ENCODE measurements around the gene COL5A1.
A peak's percentile ranks its signal among the peaks of the same experiment; 100 is the strongest.
"Not testable (repeated sequence)": the region's sequence is repeated elsewhere in the genome, so short reads cannot be mapped to it uniquely, and the experiment has no call there.

COL5A1 gene

DNA sequence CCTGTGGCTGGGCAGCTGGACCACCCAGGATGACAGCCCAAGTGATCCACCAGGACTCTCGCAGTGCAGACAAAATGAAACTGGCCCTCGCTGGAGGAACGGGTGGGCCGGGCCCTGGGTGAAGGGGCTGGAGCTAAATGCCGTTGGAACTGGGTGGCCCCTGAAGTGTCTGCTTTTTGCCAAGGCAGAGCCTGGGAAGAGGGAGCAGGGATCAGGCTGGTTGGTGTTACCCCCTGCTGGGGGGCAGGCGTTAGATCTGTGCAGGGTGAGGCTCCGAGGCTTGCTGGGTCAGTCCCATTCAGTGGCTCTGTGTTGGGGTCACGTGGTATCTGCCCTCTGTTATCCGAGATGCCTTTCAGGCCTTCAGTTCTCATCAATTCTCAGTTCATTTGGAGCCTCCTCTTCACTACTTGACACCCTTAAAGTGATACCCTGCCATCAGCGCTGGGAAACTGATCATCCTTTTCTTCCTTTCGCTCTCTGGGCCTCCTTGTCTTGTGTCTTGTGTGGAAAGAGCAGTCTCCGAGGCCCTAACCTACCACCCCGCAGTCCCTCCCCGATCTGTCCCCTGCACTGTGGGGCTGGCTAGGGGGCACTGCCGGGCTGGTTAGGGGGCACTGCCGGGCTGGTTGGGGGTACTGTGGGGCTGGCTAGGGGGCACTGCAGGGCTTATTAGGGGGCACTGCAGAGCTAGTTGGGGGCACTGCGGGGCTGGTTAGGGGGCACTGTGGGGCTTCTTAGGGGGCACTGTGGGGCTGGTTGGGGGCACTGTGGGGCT, 37.3 kb downstream of the COL5A1 start:
- no peak for DNase-seq (ENCODE audit: low spot score)

- no peak for DNase-seq (ENCODE audit: low spot score)
Measured at GRCh38 chr9:134679616-134680392, 38.2 kb downstream of the COL5A1 start.

DNA sequence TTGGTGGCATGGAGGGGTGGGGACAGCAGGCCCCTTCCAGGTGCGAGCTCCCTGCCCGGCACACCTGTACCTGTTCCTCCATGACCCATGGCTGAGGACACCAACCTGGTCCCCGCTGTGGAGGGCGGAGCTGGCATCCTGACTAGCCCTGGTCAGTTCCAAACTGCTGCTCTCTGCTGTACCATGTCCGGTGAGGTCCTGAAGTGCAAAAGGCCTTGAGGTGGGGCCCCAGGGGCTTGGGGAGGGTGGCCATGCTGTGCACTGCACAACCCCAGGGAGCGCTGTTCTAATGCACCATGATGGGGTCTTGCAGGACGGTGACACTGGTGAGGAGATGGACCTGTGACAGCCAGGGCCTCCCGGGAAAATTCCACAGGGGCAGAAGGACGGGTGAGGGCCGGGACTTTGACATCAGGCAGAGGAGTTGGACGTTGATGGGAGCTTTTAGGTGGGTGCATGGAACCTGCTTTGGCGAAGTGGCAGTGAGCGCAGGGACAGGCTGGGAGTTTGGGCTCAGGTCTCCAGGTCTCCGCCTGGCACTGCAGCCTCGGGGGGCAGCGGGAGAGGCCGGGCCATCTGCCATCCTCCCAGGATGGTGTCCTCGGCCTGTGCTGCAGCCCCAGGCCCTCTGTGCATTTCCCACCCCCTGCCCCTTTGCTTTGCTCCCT, 38.9 kb downstream of the COL5A1 start:
- no peak for DNase-seq (ENCODE audit: low spot score)

- no peak for DNase-seq (ENCODE audit: low spot score)
Measured at GRCh38 chr9:134681061-134681661, 39.6 kb downstream of the COL5A1 start.

DNA sequence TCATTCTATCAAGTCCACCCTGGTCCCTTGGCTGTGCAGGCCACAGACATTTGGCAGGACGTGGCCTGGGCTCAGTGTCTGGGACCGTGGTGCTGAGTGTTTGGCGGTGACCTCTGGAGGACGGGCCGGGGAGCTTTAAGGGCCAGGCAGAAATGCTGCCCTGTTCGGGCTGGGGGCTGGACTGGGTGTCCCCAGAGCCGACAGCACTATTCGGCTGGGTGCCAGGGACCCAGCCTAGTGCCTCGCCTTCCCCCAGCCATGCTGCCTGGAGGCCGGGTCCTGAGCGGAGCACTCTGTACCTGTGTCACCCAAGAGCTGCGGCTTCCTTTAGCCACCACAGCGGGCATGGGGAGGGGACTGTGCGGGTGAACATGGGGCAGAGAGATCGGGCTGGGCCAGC, 40.4 kb downstream of the COL5A1 start:
- DNase-seq (ENCODE audit: low spot score) = no peak

GRCh38 chr9:134682651-134683364, 41.2 kb downstream of the COL5A1 start:
- no peak for DNase-seq (ENCODE audit: low spot score)

- no peak for DNase-seq (ENCODE audit: low spot score)
Measured at GRCh38 chr9:134683714-134684374, 42.2 kb downstream of the COL5A1 start.

DNA sequence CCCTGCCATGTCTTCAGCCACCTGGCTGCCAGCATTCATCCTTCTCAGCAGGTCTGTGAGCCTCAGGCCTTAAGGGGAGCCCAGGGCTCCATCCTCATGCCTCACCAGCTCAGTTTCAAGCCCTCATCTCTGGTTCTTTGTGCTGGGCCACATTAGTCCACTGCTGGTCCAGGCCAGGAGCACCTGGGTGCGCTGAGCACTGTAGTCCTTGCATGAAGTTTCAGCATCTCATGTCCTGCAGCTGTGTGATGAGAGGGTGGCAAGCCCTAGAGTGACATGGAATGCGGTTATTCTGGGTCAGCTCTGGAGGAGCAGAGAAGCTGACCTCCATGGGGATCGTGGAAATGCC, 42.7 kb downstream of the COL5A1 start:
- no peak for DNase-seq (ENCODE audit: low spot score)

- not testable (repeated sequence) for DNase-seq (ENCODE audit: low spot score)
Measured at GRCh38 chr9:134684941-134685340, 43.3 kb downstream of the COL5A1 start.

- no peak for DNase-seq (ENCODE audit: low spot score)
Measured at GRCh38 chr9:134685784-134686183, 44.2 kb downstream of the COL5A1 start.

DNA sequence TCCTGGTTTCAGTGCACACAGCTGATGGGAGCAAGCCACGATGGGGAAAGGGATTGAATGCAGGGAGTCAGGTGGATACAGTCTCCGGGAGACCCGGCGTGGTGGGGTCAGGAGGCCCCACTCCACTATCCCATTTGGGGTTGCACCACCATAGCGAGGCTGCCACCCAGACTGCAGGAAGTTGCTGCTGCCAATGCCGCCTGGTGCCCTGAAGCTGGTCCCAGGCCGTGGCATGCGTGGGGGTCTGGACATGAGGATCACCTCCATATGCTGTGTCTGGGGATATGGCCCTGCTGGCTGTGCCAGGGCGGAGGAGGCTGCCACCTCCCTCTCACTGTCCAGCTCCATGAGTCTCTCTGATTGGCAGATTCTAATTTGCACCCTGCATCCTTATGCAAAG, 45.3 kb downstream of the COL5A1 start:
- DNase-seq (ENCODE audit: low spot score) = no peak

GRCh38 chr9:134687556-134687955, 46.0 kb downstream of the COL5A1 start:
- no peak for DNase-seq (ENCODE audit: low spot score)

- DNase-seq (ENCODE audit: low spot score) = no peak
Measured at GRCh38 chr9:134688231-134688630, 46.6 kb downstream of the COL5A1 start.

GRCh38 chr9:134688661-134689320, 47.2 kb downstream of the COL5A1 start:
- DNase-seq (ENCODE audit: low spot score) = no peak

GRCh38 chr9:134689321-134690181, 47.9 kb downstream of the COL5A1 start:
- DNase-seq (ENCODE audit: low spot score) = peak; percentile 84

DNA sequence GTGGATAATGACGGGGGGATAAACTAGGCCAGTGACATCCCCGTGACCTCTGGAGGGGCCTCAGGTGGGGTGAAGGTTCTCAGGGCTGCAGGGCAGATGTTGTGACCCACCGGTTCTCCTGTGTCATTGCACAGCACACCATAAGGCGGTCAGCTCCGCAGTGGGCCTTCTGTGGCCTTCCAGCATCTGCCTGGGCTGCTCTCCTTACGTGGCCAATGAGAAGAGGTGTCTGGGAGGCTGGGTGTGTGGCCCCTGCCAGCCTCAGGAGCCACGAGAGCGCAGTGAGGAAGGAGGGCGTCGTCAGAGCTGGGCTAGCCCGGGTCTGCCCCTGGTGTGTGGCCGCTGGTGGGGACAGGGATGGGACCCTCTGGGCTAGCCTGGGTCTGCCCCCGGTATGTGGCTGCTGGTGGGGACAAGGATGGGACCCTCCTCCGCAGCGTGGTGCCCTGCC, 48.7 kb downstream of the COL5A1 start:
- no peak for DNase-seq (ENCODE audit: low spot score)

DNA sequence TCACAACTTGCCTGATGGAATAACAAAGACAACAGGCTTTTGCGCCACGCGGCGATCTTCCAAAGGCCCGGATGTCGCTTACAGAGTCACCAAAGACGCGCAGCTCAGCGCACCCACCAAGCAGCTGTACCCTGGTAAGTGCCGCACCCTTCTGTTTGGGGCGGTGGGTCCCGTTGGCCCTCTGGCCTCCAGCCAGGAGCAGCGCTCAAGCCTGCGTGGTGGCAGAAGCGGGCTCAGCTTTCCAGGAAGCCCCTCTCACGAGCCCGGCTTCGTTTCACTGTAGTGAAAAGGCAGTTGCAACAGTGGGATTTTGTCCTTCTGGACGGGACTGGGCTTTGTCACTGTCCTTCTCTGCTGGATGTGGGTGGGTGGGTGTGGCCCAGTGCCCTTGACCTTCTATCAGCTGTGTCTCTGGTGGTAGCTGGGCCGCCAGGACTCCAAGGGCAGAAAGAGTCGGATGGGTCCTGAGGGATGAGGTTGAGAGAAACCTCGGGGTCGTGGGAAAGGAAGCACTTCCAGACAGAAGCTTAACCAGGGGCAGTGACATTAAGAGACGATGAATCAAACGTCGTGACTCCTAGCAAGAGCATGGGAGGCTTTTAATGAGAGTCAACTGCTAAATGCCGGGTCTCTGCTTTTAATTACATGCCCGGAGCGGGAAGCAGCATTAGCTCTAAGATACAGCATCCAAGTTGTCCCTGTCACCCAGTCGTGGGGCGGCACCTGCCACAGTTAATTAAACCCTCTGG, 49.5 kb downstream of the COL5A1 start:
- no peak for DNase-seq (ENCODE audit: low spot score)

DNA sequence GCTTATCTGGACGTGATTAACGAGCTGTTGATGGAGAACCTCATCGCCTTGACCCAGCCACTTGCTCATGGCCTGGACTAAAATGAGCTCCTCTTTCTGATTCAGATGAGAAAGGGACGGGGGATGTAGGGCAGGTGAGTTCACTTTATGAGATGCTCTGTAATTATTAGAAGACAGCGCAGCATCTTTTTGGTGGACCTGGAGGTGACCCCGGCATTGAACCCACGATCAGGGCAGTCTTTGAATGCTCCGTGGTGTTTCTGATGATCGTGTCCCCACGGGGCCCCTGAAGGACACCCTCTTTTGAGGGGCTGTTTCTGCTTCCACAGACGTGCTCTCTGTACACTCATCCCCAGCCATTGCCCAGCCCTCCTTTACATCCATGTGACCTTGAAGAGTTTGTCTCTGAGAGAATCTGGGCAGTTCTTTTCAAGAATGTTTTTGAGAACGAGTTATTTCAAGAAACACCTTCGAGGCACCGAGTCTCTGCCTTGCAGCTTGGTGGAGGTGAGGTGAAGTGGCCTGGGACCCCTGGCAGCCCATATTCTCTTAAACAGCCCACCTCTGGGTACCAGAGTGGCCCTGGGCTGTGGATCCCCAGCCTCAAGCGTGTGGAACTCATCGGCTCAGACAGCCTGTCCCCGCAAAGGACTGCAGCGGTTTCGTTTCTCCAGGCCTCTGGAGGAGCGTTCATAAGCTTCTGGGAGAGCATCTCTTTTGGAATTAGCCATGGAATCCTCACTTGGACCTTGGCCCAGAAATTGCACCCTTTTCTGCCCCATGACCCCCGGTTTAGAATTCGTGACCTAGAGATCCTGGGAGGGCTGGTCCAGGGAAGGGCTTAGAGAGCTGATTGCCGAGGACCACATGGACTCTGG, 50.3 kb downstream of the COL5A1 start:
- DNase-seq (ENCODE audit: low spot score) = no peak
